ENCODE results near the gene TMEM163.

- TF ChIP-seq CTCF (IDR thresholded peaks at IDR 0.05; ENCODE audit: low read depth, low read length) (no peak), POLR2A (IDR thresholded peaks at IDR 0.05; ENCODE audit: extremely low read depth, insufficient read length) (no peak), MYC (IDR thresholded peaks at IDR 0.05; ENCODE audit: low read depth, low read length) (no peak), MAX (IDR thresholded peaks at IDR 0.05; ENCODE audit: low read depth, low read length) (no peak)
Observed at GRCh38 chr2:134694411-134694810, 24.4 kb downstream of the TMEM163 start.

Data from NB4 (cell line).